Activated B cell treated with CpG ODN at 0.5 μM for 24 hours (primary cell): Measurements from ENCODE around the gene DUSP2. TPM values are rescaled to one million over a fixed set of nuclear protein-coding genes. Genes with fewer than 3 reads are reported as not detected.

Source experiments
- ATAC-seq: fragments of 200-7000 bp; cut with Tn5 transposase; one replicate; pipeline ENCODE4 v1.10.0; 2021; ENCODE audit warnings: low read depth, mild to moderate bottlenecking, moderate library complexity
- CTCF ChIA-PET: fragments of 350-600 bp; sonication (Branson Sonifier 250); formaldehyde crosslinking; loops from one replicate; lab custom pipeline; 2021; ENCODE audit warnings: antibody characterized with exemption; lab: Charles Lee
- POLR2A ChIA-PET: fragments of 350-600 bp; sonication (Branson Sonifier 250); formaldehyde crosslinking; loops from one replicate; lab custom pipeline; 2021; ENCODE audit warnings: antibody characterized with exemption; lab: Charles Lee
- DNase-seq: peaks from one replicate; pipeline ENCODE4 v3.0.0; 2022
- H3K27ac Mint-ChIP-seq: one replicate; pipeline ENCODE4 v1.8.0; 2020; ENCODE audit warnings: mixed read lengths
- H3K27me3 Mint-ChIP-seq: one replicate; pipeline ENCODE4 v1.8.0; 2021; ENCODE audit warnings: mixed read lengths
- H3K36me3 Mint-ChIP-seq: one replicate; pipeline ENCODE4 v1.8.0; 2021; ENCODE audit warnings: low read depth, mixed read lengths
- H3K4me1 Mint-ChIP-seq: one replicate; pipeline ENCODE4 v1.8.0; 2021; ENCODE audit warnings: mixed read lengths
- H3K4me3 Mint-ChIP-seq: one replicate; pipeline ENCODE4 v1.8.0; 2020; ENCODE audit warnings: mild to moderate bottlenecking, mixed read lengths
- H3K9me3 Mint-ChIP-seq: one replicate; pipeline ENCODE4 v1.8.0; 2020; ENCODE audit warnings: mixed read lengths
- intact Hi-C: fragments of 100-400 bp; cut with micrococcal nuclease; formaldehyde crosslinking; loops from one replicate; pipeline ENCODE4 v1.15.1; 2024
- total RNA-seq: library from RNA; stranded (reverse); gene quantifications from 2 replicates; pipeline ENCODE4 v1.2.3, GENCODE V29; 2022
- TF ChIP-seq, protein P1 (sequence below): fragments of 200-600 bp; IDR thresholded peaks from one replicate; pipeline ENCODE4 v1.8.0; 2022; ENCODE audit warnings: antibody characterized with exemption, mild to moderate bottlenecking

The DUSP2 gene
- total RNA-seq, 1 donor from 2014 or later = 118 TPM

- H3K4me1 Mint-ChIP-seq = peaks cover 81% of the 10 kb centered on the region
- intact Hi-C loops = no loop called here
- peak overlapping the region; percentile 70 for H3K27ac Mint-ChIP-seq
- CTCF ChIA-PET = interaction anchor here (1.6 to 3.9 kb wide), 2 partner anchors 13 to 15 kb away, joined by 15 to 21 read pairs; partner anchors contain the start of gene DUSP2
- no peak for ATAC-seq
- H3K9me3 Mint-ChIP-seq = no peaks in the 10 kb centered on the region
- TF ChIP-seq, protein P1, sequence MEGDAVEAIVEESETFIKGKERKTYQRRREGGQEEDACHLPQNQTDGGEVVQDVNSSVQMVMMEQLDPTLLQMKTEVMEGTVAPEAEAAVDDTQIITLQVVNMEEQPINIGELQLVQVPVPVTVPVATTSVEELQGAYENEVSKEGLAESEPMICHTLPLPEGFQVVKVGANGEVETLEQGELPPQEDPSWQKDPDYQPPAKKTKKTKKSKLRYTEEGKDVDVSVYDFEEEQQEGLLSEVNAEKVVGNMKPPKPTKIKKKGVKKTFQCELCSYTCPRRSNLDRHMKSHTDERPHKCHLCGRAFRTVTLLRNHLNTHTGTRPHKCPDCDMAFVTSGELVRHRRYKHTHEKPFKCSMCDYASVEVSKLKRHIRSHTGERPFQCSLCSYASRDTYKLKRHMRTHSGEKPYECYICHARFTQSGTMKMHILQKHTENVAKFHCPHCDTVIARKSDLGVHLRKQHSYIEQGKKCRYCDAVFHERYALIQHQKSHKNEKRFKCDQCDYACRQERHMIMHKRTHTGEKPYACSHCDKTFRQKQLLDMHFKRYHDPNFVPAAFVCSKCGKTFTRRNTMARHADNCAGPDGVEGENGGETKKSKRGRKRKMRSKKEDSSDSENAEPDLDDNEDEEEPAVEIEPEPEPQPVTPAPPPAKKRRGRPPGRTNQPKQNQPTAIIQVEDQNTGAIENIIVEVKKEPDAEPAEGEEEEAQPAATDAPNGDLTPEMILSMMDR = no peak
- no peaks in the 10 kb centered on the region for H3K36me3 Mint-ChIP-seq
- peak overlapping the region; percentile 11 for H3K4me3 Mint-ChIP-seq
- POLR2A ChIA-PET = interaction anchor here (1.7 to 6.6 kb wide), 4 partner anchors 14 to 49 kb away, joined by 5 to 210 read pairs (median 22); partner anchors contain the start of genes ASTL, DUSP2 and STARD7
- no peak for DNase-seq
- no peaks in the 10 kb centered on the region for H3K27me3 Mint-ChIP-seq
Observed at GRCh38 chr2:96159084-96159830, 14.0 kb upstream of the DUSP2 start.

DNA sequence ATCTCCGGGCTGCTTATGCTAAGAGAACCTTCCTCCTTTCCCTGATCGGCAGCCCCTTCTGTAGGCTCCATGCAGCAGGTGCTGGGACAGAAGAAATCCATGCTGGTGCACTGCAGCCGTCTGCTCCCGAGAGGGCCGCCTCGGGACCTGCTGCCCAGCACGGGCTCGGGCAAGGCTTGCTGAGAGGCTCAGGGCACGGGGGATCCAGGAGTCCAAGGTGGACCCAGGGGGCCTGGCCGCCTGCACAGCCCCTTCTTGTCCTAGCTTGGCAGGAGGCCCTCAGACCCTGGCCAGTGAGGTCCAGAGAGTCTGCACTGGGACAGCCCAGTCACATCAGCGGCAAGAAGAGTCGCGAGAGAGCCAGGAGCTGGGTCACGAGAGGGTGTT is 13.3 kb upstream of the DUSP2 start:
- Mint-ChIP-seq H3K4me3 (peak overlapping the region; percentile 19), H3K36me3 (no peaks in the 10 kb centered on the region), H3K27ac (peak overlapping the region; percentile 85), H3K27me3 (no peaks in the 10 kb centered on the region), H3K4me1 (peaks cover 75% of the 10 kb centered on the region), H3K9me3 (no peaks in the 10 kb centered on the region)
- TF ChIP-seq, protein P1 = no peak
- intact Hi-C loops = no loop called here
- POLR2A ChIA-PET = interaction anchor here (1.7 to 6.6 kb wide), 4 partner anchors 13 to 50 kb away, joined by 5 to 210 read pairs (median 22); partner anchors contain the start of genes ASTL, DUSP2 and STARD7
- ATAC-seq = no peak
- CTCF ChIA-PET = interaction anchor here (1.6 to 3.9 kb wide), 2 partner anchors 12 to 16 kb away, joined by 15 to 21 read pairs; partner anchors contain the start of gene DUSP2
- no peak for DNase-seq

GRCh38 chr2:96157649-96158553 is 12.7 kb upstream of the DUSP2 start:
- peak overlapping the region; percentile 85 for H3K27ac Mint-ChIP-seq
- peak overlapping the region; percentile 69 for H3K4me3 Mint-ChIP-seq
- intact Hi-C loops = loop anchor here (1.0 kb wide), 2 partner anchors 10 to 16 kb away; no protein-coding TSS in a partner anchor
- ATAC-seq (peak; percentile 61), DNase-seq (peak; percentile 62)
- TF ChIP-seq, protein P1 = no peak
- H3K36me3 Mint-ChIP-seq = no peaks in the 10 kb centered on the region
- H3K9me3 Mint-ChIP-seq = no peaks in the 10 kb centered on the region
- H3K27me3 Mint-ChIP-seq = no peaks in the 10 kb centered on the region
- H3K4me1 Mint-ChIP-seq = peaks cover 70% of the 10 kb centered on the region
- CTCF ChIA-PET = interaction anchor here (1.3 to 3.9 kb wide), 5 partner anchors 11 to 20 kb away, joined by 3 to 21 read pairs (median 15); partner anchors contain the start of genes ASTL and DUSP2
- POLR2A ChIA-PET = interaction anchor here (0.6 to 6.6 kb wide), 6 partner anchors 12 to 369 kb away, joined by 5 to 210 read pairs (median 13); partner anchors contain the start of genes ASTL, DUSP2 and STARD7

DNA sequence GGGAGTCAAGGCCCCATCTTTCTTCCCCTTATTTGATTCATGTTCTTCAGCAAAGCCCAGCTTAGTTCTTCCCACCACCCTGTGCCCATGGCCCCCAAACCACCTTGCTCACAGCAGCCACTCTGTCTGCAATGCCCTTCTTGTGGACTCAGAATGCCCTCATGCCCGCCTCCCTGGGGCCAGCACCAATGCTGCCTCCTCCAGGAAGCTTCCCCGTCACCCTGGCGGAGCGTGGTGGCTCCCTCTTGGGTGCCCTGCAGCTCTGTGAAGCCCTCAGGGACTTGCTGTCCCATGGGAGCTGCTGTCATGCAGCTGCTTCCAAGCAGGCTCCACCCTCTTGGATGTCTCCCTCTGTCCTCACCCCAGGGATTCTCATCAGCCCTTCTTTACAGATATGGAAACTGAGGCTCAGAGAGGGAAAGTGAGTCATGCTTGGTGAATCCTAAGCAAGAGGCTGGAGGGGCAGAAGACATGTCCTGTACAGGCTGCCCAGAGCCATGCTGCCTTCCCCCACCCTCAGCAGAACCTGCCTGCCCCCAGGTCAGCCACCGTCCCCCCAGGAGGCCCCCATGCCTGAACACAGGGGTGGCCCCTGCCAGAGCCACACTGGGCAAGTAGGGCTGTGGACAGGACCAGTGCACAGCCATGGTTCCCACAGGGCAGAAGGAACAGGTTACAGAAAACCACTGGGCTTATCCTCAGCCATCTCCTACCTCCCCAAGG is 11.8 kb upstream of the DUSP2 start:
- Mint-ChIP-seq H3K9me3 (no peaks in the 10 kb centered on the region), H3K4me1 (peaks cover 67% of the 10 kb centered on the region), H3K27me3 (no peaks in the 10 kb centered on the region), H3K27ac (peak overlapping the region; percentile 85), H3K4me3 (peak overlapping the region; percentile 69), H3K36me3 (no peaks in the 10 kb centered on the region)
- ATAC-seq = peak; percentile 83
- intact Hi-C loops = loop anchor here (1.0 kb wide), 2 partner anchors 9 to 17 kb away; no protein-coding TSS in a partner anchor
- DNase-seq = peak; percentile 72
- ChIA-PET CTCF (interaction anchor here (0.7 to 3.9 kb wide), 5 partner anchors 11 to 43 kb away, joined by 3 to 21 read pairs (median 10); partner anchors contain the start of genes ASTL and DUSP2), POLR2A (interaction anchor here (1.2 to 6.6 kb wide), 4 partner anchors 11 to 51 kb away, joined by 9 to 210 read pairs (median 22); partner anchors contain the start of genes ASTL, DUSP2 and STARD7)
- TF ChIP-seq, protein P1 = no peak
